IPS-18a (cell line): ENCODE measurements around the gene KRTAP4-12.
"Not testable (repeated sequence)": the region's sequence is repeated elsewhere in the genome, so short reads cannot be mapped to it uniquely, and the experiment has no call there.

Experiments used
- H3K27ac ChIP-seq: one replicate; pipeline ENCODE4 v1.5.1; 2013; ENCODE audit warnings: low read length
- H3K27me3 ChIP-seq: one replicate; pipeline ENCODE4 v1.6.1; 2013; ENCODE audit warnings: mild to moderate bottlenecking, low read length; ENCODE audit not compliant: control insufficient read depth, insufficient read depth
- H3K36me3 ChIP-seq: one replicate; pipeline ENCODE4 v1.6.1; 2013; ENCODE audit warnings: low read depth, low read length; ENCODE audit not compliant: control insufficient read depth
- H3K4me1 ChIP-seq: one replicate; pipeline ENCODE4 v1.6.1; 2013; ENCODE audit warnings: low read depth, low read length; ENCODE audit not compliant: control insufficient read depth
- H3K4me3 ChIP-seq: one replicate; pipeline ENCODE4 v1.5.1; 2013; ENCODE audit warnings: low read length
- H3K9ac ChIP-seq: one replicate; pipeline ENCODE4 v1.6.1; 2013; ENCODE audit warnings: mild to moderate bottlenecking, low read length, moderate library complexity
- H3K9me3 ChIP-seq: one replicate; pipeline ENCODE4 v1.6.1; 2013; ENCODE audit warnings: low read depth, low read length; ENCODE audit not compliant: control insufficient read depth

The KRTAP4-12 gene

DNA sequence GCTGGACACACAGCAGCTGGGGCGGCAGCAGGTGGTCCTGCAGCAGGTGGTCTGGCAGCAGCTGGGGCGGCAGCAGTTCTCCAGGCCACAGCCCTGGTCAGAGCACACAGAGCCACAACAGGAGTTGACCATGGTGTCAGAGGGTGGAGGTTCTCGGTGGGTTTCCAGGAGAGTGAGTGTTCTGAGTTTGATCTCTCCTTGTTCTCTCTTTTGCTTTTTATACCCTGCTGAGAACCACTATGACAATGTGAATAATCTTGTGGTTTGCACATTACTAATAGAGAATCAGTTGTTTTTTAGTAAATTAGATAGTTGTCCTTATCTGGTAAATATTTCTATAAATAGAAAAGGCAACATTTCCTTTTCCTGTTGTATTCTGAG is at the start of gene KRTAP4-12:
TSS of gene KRTAP4-12 (minus strand) at position 192 of the 381 bp plus-strand sequence. CDS start at position 132, 60 bp downstream.
- not testable (repeated sequence) for H3K4me3 ChIP-seq, H3K27ac ChIP-seq

GRCh38 chr17:41171886-41172285 is 47.9 kb upstream of the KRTAP4-12 start:
- H3K9me3 ChIP-seq, result no peaks in the 10 kb centered on the region
- H3K27ac ChIP-seq, result no peak overlapping the region
- H3K27me3 ChIP-seq, result no peaks in the 10 kb centered on the region
- H3K36me3 ChIP-seq, result no peaks in the 10 kb centered on the region
- H3K4me1 ChIP-seq, result no peaks in the 10 kb centered on the region
- no peak overlapping the region for H3K9ac ChIP-seq
- no peak overlapping the region for H3K4me3 ChIP-seq

More for the DNA sequence above, at the start of gene KRTAP4-12:
- H3K9me3 ChIP-seq, H3K27me3 ChIP-seq, H3K36me3 ChIP-seq, H3K4me1 ChIP-seq, H3K9ac ChIP-seq: not testable (repeated sequence)

- no peak within 1 kb of the TSS for H3K9ac ChIP-seq
- no peaks in the 10 kb centered on the region for H3K9me3 ChIP-seq
- H3K4me3 ChIP-seq, result no peak within 1 kb of the TSS
- no peaks in the 10 kb centered on the region for H3K36me3 ChIP-seq
- H3K27ac ChIP-seq, result no peak within 1 kb of the TSS
- no peaks in the 10 kb centered on the region for H3K4me1 ChIP-seq
- no peaks in the 10 kb centered on the region for H3K27me3 ChIP-seq
Observed at GRCh38 chr17:41168121-41168520, 44.1 kb upstream of the KRTAP4-12 start, which contains the start of gene KRTAP4-3. TSS of gene KRTAP4-3 (minus strand) at chr17:41168221. CDS start at chr17:41168172, 49 bp downstream.

DNA sequence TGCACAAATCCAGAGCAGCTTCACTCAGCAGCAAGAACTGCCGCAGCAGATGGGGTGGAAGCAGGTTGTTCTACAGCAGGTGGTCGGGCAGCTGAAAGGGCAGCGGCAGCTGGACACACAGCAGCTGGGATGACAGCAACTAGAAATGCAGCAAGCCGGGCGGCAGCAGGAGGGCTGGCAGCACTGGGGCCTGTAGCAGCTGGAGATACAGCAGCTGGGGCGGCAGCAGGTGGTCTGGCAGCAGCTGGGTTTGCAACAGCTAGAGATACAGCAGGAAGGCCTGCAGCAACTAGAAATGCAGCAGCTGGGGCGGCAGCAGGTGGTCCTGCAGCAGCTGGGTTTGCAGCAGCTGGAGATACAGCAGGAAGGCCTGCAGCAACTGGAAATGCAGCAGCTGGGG is 43.6 kb upstream of the KRTAP4-12 start:
- no peak overlapping the region for H3K27ac ChIP-seq
- H3K4me1 ChIP-seq, result no peaks in the 10 kb centered on the region
- no peak overlapping the region for H3K9ac ChIP-seq
- H3K27me3 ChIP-seq, result no peaks in the 10 kb centered on the region
- no peak overlapping the region for H3K4me3 ChIP-seq
- H3K9me3 ChIP-seq, result no peaks in the 10 kb centered on the region
- no peaks in the 10 kb centered on the region for H3K36me3 ChIP-seq

GRCh38 chr17:41163828-41164227 is 39.8 kb upstream of the KRTAP4-12 start:
- no peak overlapping the region for H3K4me3 ChIP-seq

DNA sequence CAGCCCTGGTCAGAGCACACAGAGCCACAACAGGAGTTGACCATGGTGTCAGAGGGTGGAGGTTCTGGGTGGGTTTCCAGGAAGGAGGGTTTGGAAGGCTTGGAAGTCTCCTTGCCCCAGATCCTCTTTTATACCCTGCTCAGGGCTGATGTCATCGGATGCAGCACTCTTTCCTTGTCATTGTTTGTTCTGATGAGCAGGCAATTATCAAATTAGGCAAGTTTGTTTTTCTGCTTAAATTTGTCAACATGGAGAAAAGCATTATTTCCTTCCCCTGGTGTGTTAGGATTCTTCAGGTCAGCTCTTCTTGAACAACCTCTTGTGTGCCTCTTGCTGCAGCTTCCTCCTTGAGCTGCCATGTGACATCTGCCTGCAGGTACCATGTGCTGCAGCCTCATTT is 36.7 kb upstream of the KRTAP4-12 start, which contains the start of gene KRTAP4-4:
TSS of gene KRTAP4-4 (minus strand) at position 101 of the 400 bp plus-strand sequence. CDS start at position 44, 57 bp downstream.
- Histone ChIP-seq H3K4me3 (no peak within 1 kb of the TSS), H3K27me3 (no peaks in the 10 kb centered on the region), H3K9me3 (no peaks in the 10 kb centered on the region), H3K27ac (no peak within 1 kb of the TSS), H3K9ac (no peak within 1 kb of the TSS), H3K4me1 (no peaks in the 10 kb centered on the region), H3K36me3 (no peaks in the 10 kb centered on the region)

More at GRCh38 chr17:41163828-41164227, 39.8 kb upstream of the KRTAP4-12 start:
- Histone ChIP-seq H3K9ac (no peak overlapping the region), H3K9me3 (no peaks in the 10 kb centered on the region), H3K4me1 (no peaks in the 10 kb centered on the region), H3K36me3 (no peaks in the 10 kb centered on the region), H3K27ac (no peak overlapping the region), H3K27me3 (no peaks in the 10 kb centered on the region)

GRCh38 chr17:41160190-41160589 is 36.2 kb upstream of the KRTAP4-12 start:
- H3K36me3 ChIP-seq, H3K27ac ChIP-seq, H3K27me3 ChIP-seq, H3K9me3 ChIP-seq, H3K4me1 ChIP-seq, H3K9ac ChIP-seq, H3K4me3 ChIP-seq: not testable (repeated sequence)

- Histone ChIP-seq H3K4me1 (no peaks in the 10 kb centered on the region), H3K36me3 (no peaks in the 10 kb centered on the region), H3K9ac (no peak overlapping the region), H3K27me3 (no peaks in the 10 kb centered on the region), H3K4me3 (no peak overlapping the region), H3K9me3 (no peaks in the 10 kb centered on the region), H3K27ac (no peak overlapping the region)
Observed at GRCh38 chr17:41153856-41154255, 29.9 kb upstream of the KRTAP4-12 start.

- Histone ChIP-seq H3K4me3 (no peak overlapping the region), H3K4me1 (no peaks in the 10 kb centered on the region), H3K9ac (no peak overlapping the region), H3K27ac (no peak overlapping the region), H3K9me3 (no peaks in the 10 kb centered on the region), H3K27me3 (no peaks in the 10 kb centered on the region), H3K36me3 (no peaks in the 10 kb centered on the region)
Observed at GRCh38 chr17:41151525-41151924, 27.5 kb upstream of the KRTAP4-12 start.

DNA sequence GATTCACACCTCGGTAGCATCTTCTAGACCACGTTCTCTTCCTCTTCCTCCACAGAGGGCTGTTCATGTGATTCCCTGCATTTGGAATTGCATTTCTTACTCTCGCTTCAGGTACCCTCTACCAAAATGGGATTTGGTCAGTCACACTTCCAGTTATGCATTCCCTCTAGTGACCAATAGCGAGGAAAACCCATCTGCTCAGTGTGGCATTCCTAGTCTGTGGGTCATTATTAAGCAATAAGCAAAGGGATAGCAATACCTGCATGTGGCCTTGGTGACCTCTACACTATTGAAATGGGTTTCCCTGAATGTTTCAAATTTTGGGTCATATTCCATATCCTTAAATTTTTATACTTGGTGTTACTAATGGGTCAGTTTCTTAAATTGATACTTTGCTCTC is 26.0 kb upstream of the KRTAP4-12 start:
- H3K9me3 ChIP-seq, result no peaks in the 10 kb centered on the region
- H3K27ac ChIP-seq, result no peak overlapping the region
- H3K36me3 ChIP-seq, result no peaks in the 10 kb centered on the region
- no peak overlapping the region for H3K9ac ChIP-seq
- H3K27me3 ChIP-seq, result no peaks in the 10 kb centered on the region
- H3K4me1 ChIP-seq, result no peaks in the 10 kb centered on the region
- H3K4me3 ChIP-seq, result no peak overlapping the region

GRCh38 chr17:41149652-41149985 is 25.6 kb upstream of the KRTAP4-12 start, which contains the start of gene KRTAP4-5:
TSS of gene KRTAP4-5 (minus strand) at chr17:41149825. CDS start at chr17:41149767, 58 bp downstream.
- no peaks in the 10 kb centered on the region for H3K27me3 ChIP-seq
- H3K4me1 ChIP-seq, result no peaks in the 10 kb centered on the region
- H3K36me3 ChIP-seq, result no peaks in the 10 kb centered on the region
- H3K9me3 ChIP-seq, result no peaks in the 10 kb centered on the region
- H3K4me3 ChIP-seq, result no peak within 1 kb of the TSS
- no peak within 1 kb of the TSS for H3K9ac ChIP-seq
- no peak within 1 kb of the TSS for H3K27ac ChIP-seq

GRCh38 chr17:41148971-41149651 is 25.1 kb upstream of the KRTAP4-12 start:
- H3K4me1 ChIP-seq, H3K9ac ChIP-seq, H3K27me3 ChIP-seq, H3K36me3 ChIP-seq, H3K9me3 ChIP-seq, H3K27ac ChIP-seq, H3K4me3 ChIP-seq: not testable (repeated sequence)
